Measurements from ENCODE around the gene PLPPR1. TPM values are rescaled to one million over a fixed set of nuclear protein-coding genes. Genes with fewer than 3 reads are reported as not detected.

The PLPPR1 gene
- total and polyA plus RNA-seq, 12 donors, result 0.08 to 19.7 (median 0.20) TPM; not detected in 7

- Histone ChIP-seq H3K36me3 (replicated peaks in 1 of 2) (no peaks in the 10 kb centered on the region), H3K27me3 (no peaks in the 10 kb centered on the region), H3K9me3 (replicated peaks in 1 of 3) (no peaks in the 10 kb centered on the region), H3K4me3 (no peak overlapping the region), H3K27ac (no peak overlapping the region), H3K4me1 (replicated peaks in 1 of 2) (no peaks in the 10 kb centered on the region)
- DNase-seq, result no peak
- TF ChIP-seq CTCF (IDR thresholded peaks at IDR 0.05), result no peak
- TF ChIP-seq POLR2A (IDR thresholded peaks at IDR 0.05), result no peak
- intact Hi-C loops (cut with DNase I), result no loop called here
- 86 to 96% (median 91%) methylated on average over 1 of the region's 1 CpG for WGBS, 4 donors
Observed at GRCh38 chr9:100992632-100993031, 35.9 kb upstream of the PLPPR1 start.

DNA sequence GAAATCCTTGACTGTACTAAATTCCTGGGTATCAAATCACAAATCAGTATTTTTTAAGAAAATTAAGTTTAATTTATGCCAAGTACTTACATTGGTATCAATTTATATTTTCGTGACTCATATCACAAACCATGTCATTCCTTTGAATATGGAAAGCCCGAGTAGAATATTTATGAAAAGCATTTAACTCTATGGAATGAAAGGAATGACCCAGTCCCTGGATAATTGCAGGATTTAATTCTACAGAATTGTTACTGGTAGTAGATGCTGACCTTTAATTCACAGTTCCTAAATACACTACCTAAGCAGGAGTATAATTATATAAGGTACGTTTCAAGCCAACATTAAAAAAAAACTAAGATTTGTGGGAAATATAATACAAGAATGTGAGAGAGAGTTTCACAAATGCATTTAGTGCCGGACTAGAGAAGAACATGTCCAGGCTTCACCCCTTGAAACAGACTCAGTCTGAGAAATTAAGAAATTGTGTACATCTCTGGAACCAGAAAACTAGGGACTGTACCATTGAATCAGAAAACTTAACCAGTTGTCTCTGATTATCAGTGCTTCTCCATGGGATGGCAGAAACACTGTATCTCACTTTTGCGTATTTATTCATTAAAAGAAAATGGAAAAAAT lies 28.5 kb upstream of the PLPPR1 start:
- intact Hi-C loops (cut with DNase I), result loop anchor here in 1 of 2 donors (10.0 kb wide), 1 partner anchor 55 kb away; no protein-coding TSS in a partner anchor
- no peaks in the 10 kb centered on the region for H3K27me3 ChIP-seq
- H3K36me3 ChIP-seq (replicated peaks in 1 of 2), result no peaks in the 10 kb centered on the region
- 68 to 74% (median 71%) methylated on average over 5 of the region's 5 CpGs for WGBS, 4 donors
- no peaks in the 10 kb centered on the region for H3K4me1 ChIP-seq (replicated peaks in 1 of 2)
- no peaks in the 10 kb centered on the region for H3K9me3 ChIP-seq (replicated peaks in 1 of 3)
- H3K4me3 ChIP-seq, result no peak overlapping the region
- no peak for TF ChIP-seq POLR2A (IDR thresholded peaks at IDR 0.05)
- TF ChIP-seq CTCF (IDR thresholded peaks at IDR 0.05), result no peak
- no peak overlapping the region for H3K27ac ChIP-seq
- DNase-seq, result no peak

DNA sequence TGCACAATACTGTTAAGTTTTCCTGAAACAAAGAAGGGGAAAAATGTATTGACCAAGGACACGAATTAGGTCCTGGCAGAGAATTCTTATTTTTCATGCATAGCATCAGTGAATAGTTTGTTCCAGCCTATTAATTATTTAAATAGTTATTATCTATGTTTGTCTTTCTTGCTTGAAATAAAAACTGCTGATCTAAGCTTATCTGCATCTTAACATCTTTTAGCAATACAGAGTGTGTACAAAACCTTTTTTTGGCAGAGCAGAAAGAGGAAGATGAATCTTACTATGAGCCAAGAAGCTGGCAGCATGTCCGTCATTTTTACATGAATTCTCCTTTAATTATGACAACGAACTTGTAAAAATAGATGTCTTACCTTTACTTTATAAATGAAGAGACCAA lies 23.3 kb upstream of the PLPPR1 start:
- Histone ChIP-seq H3K27ac (no peak overlapping the region), H3K9me3 (replicated peaks in 1 of 3) (no peaks in the 10 kb centered on the region), H3K36me3 (replicated peaks in 1 of 2) (no peaks in the 10 kb centered on the region), H3K4me3 (no peak overlapping the region), H3K4me1 (replicated peaks in 1 of 2) (no peaks in the 10 kb centered on the region), H3K27me3 (no peaks in the 10 kb centered on the region)
- TF ChIP-seq POLR2A (IDR thresholded peaks at IDR 0.05) (no peak), CTCF (IDR thresholded peaks at IDR 0.05) (no peak)
- DNase-seq, result no peak
- WGBS, 4 donors, result 65 to 76% (median 72%) methylated on average over 3 of the region's 3 CpGs
- intact Hi-C loops (cut with DNase I), result loop anchor here in 1 of 2 donors (10.0 kb wide), 1 partner anchor 60 kb away; no protein-coding TSS in a partner anchor

GRCh38 chr9:101014566-101014965 lies 14.0 kb upstream of the PLPPR1 start:
- TF ChIP-seq CTCF (IDR thresholded peaks at IDR 0.05), result no peak
- no peak for TF ChIP-seq POLR2A (IDR thresholded peaks at IDR 0.05)

More at GRCh38 chr9:101014566-101014965, 14.0 kb upstream of the PLPPR1 start:
- intact Hi-C loops (cut with DNase I), result no loop called here
- Histone ChIP-seq H3K27ac (no peak overlapping the region), H3K36me3 (replicated peaks in 1 of 2) (no peaks in the 10 kb centered on the region), H3K27me3 (no peaks in the 10 kb centered on the region), H3K9me3 (replicated peaks in 1 of 3) (no peaks in the 10 kb centered on the region), H3K4me1 (replicated peaks in 1 of 2) (no peaks in the 10 kb centered on the region), H3K4me3 (no peak overlapping the region)
- no peak for DNase-seq
- 42 to 55% (median 48%) methylated on average over 2 of the region's 2 CpGs for WGBS, 4 donors
